Activated CD4-positive, alpha-beta T cell treated with anti-CD3 and anti-CD28 coated beads, Interleukin-2, amount 50 U/mL, for 48 hours (primary cell): ENCODE measurements around the gene CPA2.
"Not testable (repeated sequence)": the region's sequence is repeated elsewhere in the genome, so short reads cannot be mapped to it uniquely, and the experiment has no call there.

ENCODE experiments used
- DNase-seq, 2 experiments: peaks; one replicate each; pipeline ENCODE4 v3.0.0-alpha.2; 2020

The CPA2 gene

GRCh38 chr7:130321542-130322229 is 55.0 kb downstream of the CPA2 start:
- DNase-seq: not testable (repeated sequence)

DNA sequence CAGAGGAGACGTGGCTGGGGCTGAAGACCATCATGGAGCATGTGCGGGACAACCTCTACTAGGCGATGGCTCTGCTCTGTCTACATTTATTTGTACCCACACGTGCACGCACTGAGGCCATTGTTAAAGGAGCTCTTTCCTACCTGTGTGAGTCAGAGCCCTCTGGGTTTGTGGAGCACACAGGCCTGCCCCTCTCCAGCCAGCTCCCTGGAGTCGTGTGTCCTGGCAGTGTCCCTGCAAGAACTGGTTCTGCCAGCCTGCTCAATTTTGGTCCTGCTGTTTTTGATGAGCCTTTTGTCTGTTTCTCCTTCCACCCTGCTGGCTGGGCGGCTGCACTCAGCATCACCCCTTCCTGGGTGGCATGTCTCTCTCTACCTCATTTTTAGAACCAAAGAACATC is 56.0 kb downstream of the CPA2 start:
- no peak for DNase-seq

GRCh38 chr7:130324306-130324943 is 57.8 kb downstream of the CPA2 start:
- no peak for DNase-seq

DNA sequence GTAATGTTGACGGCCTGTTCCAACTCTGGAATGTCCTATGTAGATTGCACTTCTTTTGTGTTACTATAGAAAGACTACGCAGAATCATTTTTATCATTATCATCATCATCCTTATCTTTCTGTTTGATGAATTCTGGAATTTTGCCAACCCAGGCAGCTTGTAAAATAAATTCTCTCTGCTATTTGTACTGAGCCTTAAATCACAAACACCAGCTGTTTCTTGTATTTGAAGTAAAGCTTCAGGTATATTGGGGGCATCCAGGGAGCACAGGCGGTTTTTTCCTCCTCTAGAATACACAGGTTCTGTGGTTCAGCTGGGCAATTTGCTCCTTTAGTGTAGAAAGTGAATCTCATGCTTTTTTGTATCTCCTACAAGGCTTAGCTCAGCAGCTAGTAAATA is 63.0 kb downstream of the CPA2 start:
- no peak for DNase-seq

DNA sequence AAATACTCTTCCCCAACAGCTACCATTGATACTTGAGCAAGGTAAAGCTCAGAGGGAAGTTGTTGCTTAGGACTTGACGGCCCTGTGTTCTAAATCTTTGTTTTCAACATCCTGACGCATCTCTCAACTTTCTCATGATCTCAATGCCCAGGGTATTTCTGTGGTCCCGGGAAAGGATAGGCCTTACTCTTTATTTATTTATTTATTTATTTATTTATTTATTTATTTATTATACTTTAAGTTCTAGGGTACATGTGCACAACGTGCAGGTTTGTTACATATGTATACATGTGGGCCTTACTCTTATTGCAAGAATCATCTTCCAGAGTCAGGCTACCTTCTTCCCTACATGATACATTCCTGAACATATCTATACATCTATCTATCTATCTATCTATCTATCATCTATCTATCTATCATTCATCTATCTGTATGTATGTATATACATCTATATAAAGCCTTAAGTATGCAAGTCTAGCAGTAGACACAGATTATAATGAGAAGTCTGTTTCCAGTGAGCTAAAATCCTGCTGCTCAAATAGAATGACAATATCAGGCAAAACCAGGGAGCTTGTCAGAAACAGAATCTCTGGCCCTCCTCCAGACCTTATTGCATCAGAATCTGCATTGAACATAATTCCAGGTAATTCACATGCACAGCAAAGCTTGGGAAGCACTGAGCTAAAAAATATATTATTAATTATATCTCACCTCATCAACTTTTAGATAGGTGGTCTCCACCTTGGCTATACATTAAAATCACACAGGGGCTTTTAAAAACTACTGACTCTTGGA is 65.8 kb downstream of the CPA2 start:
- DNase-seq: no peak

GRCh38 chr7:130333832-130334231 is 67.2 kb downstream of the CPA2 start:
- no peak for DNase-seq

DNA sequence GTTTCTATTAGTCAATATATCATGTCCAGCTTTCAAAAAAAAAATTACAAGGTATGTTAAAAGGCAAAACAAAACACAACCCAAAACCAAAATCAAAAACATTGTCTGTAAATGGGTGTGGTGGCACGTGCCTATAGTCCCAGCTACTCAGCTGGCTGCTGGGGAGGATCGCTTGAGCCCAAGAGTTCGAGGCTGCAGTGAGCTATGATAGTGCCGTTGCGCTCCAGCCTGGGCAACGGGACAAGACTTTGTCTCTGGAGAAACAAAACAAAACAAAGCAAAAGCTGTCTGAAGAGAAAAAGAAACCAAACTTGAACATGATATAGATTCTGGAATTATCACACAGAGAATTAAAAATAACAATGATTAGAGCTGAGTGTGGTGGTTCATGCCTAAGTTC is 67.6 kb downstream of the CPA2 start:
- DNase-seq: no peak

DNA sequence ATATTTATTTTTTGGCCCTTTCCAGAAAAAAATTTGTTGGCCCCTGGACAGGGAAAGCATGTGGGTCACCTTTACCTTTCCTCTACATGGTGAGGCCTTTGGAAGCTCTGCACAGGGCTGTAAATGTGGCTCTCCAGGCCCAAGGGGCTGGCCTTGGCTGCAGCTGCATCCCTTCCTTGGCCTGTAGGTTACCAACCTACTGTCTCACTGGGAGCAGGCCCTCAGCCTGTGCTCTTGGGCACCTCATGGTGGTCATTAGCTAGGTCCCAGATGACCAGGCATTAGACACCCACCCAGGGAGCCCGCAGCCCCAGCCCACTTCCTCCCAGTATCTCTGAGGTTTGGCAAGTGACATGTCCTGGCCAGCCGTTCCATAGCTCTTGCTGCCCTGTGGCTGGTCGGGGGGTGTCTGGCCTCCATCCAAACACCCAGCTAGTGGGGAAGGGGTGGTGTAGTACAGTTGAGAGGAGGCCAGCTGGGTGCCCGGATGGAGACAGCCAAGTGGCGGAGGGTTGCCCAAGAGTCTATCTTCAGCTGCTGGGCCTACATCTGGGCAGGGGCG is 70.8 kb downstream of the CPA2 start:
- DNase-seq: no peak

- DNase-seq: no peak
Measured at GRCh38 chr7:130338233-130338632, 71.6 kb downstream of the CPA2 start.
